ENCODE results near the gene CTNNAL1. TPM values are rescaled to one million over a fixed set of nuclear protein-coding genes. Genes with fewer than 3 reads are reported as not detected.

CTNNAL1 gene
- total RNA-seq, 4 donors from 2014 or later, result 66.3 to 111 (median 83.1) TPM

GRCh38 chr9:108894225-108894997, 118.9 kb downstream of the CTNNAL1 start:
- TF ChIP-seq POLR2AphosphoS5 (IDR thresholded peaks at IDR 0.05) (no peak), CTCF (IDR thresholded peaks at IDR 0.05) (no peak), POLR2A (IDR thresholded peaks at IDR 0.05) (no peak), EP300 (IDR thresholded peaks at IDR 0.05) (no peak)
- no peak overlapping the region for H3K4me3 ChIP-seq
- H3K27ac ChIP-seq, result no peak overlapping the region
- no peaks in the 10 kb centered on the region for H3K4me1 ChIP-seq
- H3K36me3 ChIP-seq, result peaks cover 5 to 100% of the 10 kb centered on the region in 2 donors
- H3K9me3 ChIP-seq, result no peaks in the 10 kb centered on the region
- 83 to 100% methylated on average over 2 to 4 of the region's 4 CpGs for WGBS, 2 donors (ENCODE audit: low coverage in 1 of 2)
- H3K27me3 ChIP-seq, result no peaks in the 10 kb centered on the region
- ATAC-seq, result no peak

Small RNA genes lying within 50 kb of the gene (small RNA-seq; reads per million reads assigned to genes)
- 0 to 0.49 (median 0.09) reads per million in 4 donors for gene MIR32
- 0 reads per million in 4 donors for gene RF00019

Other genes with a start within 250 kb of the CTNNAL1 start
- gene ACTL7B, start 157.5 kb downstream of the CTNNAL1 start, total RNA-seq, result not detected
- not detected for gene ACTL7A, start 151.2 kb downstream of the CTNNAL1 start, total RNA-seq
- 10 to 100 TPM; 15.2 to 23.3 (median 18.9) TPM for gene ELP1, start 79.4 kb downstream of the CTNNAL1 start, total RNA-seq
- 10 to 100 TPM in 2 of 4 donors, 1 to 10 TPM in 2; 7.1 to 28.1 (median 9.5) TPM for gene ABITRAM, start 79.1 kb downstream of the CTNNAL1 start, total RNA-seq
- 100 to 1,000 TPM; 130 to 180 (median 142) TPM for gene TMEM245, start 106.4 kb upstream of the CTNNAL1 start, total RNA-seq
- gene FRRS1L, start 153.8 kb upstream of the CTNNAL1 start, total RNA-seq, result 10 to 100 TPM in 2 of 4 donors, 1 to 10 TPM in 2; 4.6 to 11.5 (median 10.1) TPM